Subcutaneous abdominal adipose tissue (tissue), 5 donors: ENCODE data around the gene MYT1.

ENCODE experiments used
- H3K27ac ChIP-seq: one replicate; pipeline ENCODE4 v1.7.0; 2013; ENCODE audit warnings: low read depth, mild to moderate bottlenecking, inconsistent platforms, low read length, moderate library complexity
- H3K27me3 ChIP-seq, 5 donors: one replicate each; pipeline ENCODE4 v1.7.0; 2013; ENCODE audit warnings: low read length in 5 of 5, inconsistent platforms in 1 of 5; ENCODE audit not compliant: control insufficient read depth in 5 of 5, insufficient read depth in 4 of 5
- H3K36me3 ChIP-seq, 5 donors: one replicate each; pipeline ENCODE4 v1.7.0; 2013; ENCODE audit warnings: low read length in 5 of 5; ENCODE audit not compliant: control insufficient read depth in 5 of 5, insufficient read depth in 5 of 5
- H3K4me1 ChIP-seq, 5 donors: one replicate each; pipeline ENCODE4 v1.7.0; 2013; ENCODE audit warnings: low read length in 5 of 5, mild to moderate bottlenecking in 3 of 5, moderate library complexity in 1 of 5; ENCODE audit not compliant: control insufficient read depth in 5 of 5, insufficient read depth in 5 of 5
- H3K4me3 ChIP-seq, 5 donors: one replicate each; pipeline ENCODE4 v1.7.0; 2013; ENCODE audit warnings: low read length in 5 of 5, low read depth in 1 of 5
- H3K9ac ChIP-seq, 5 donors: one replicate each; pipeline ENCODE4 v1.7.0; 2013; ENCODE audit warnings: low read length in 5 of 5, mild to moderate bottlenecking in 4 of 5, moderate library complexity in 3 of 5
- H3K9me3 ChIP-seq, 5 donors: one replicate each; pipeline ENCODE4 v1.7.0; 2013; ENCODE audit warnings: low read length in 5 of 5; ENCODE audit not compliant: control insufficient read depth in 5 of 5
- donor health status: healthy.
- donor health status: healthy.
- donor health status: healthy.
- donor health status: healthy.
- donor health status: healthy.

Gene MYT1

GRCh38 chr20:64154590-64155257 lies 9.5 kb upstream of the MYT1 start:
- no peaks in the 10 kb centered on the region for H3K4me1 ChIP-seq
- no peak overlapping the region for H3K9ac ChIP-seq
- peaks cover 0 to 1% (median 0%) of the 10 kb centered on the region in 5 donors for H3K9me3 ChIP-seq
- H3K4me3 ChIP-seq: no peak overlapping the region
- no peak overlapping the region for H3K27ac ChIP-seq
- peaks cover 13 to 53% (median 37%) of the 10 kb centered on the region in 5 donors for H3K27me3 ChIP-seq
- H3K36me3 ChIP-seq: no peaks in the 10 kb centered on the region

GRCh38 chr20:64155258-64156135 lies 8.8 kb upstream of the MYT1 start:
- no peak overlapping the region for H3K27ac ChIP-seq
- peaks cover 15 to 61% (median 44%) of the 10 kb centered on the region in 5 donors for H3K27me3 ChIP-seq
- no peaks in the 10 kb centered on the region for H3K36me3 ChIP-seq
- no peaks in the 10 kb centered on the region for H3K4me1 ChIP-seq
- no peak overlapping the region for H3K9ac ChIP-seq
- peaks cover 0 to 2% (median 0%) of the 10 kb centered on the region in 5 donors for H3K9me3 ChIP-seq
- no peak overlapping the region for H3K4me3 ChIP-seq

- Histone ChIP-seq H3K36me3 (no peaks in the 10 kb centered on the region), H3K27ac (no peak overlapping the region), H3K27me3 (peaks cover 22 to 68% (median 51%) of the 10 kb centered on the region in 5 donors), H3K4me1 (no peaks in the 10 kb centered on the region), H3K4me3 (no peak overlapping the region), H3K9me3 (peaks cover 0 to 2% (median 0%) of the 10 kb centered on the region in 5 donors), H3K9ac (no peak overlapping the region)
These were observed 7.9 kb upstream of the MYT1 start for GRCh38 chr20:64156136-64156885.

GRCh38 chr20:64156886-64157875 lies 7.1 kb upstream of the MYT1 start:
- Histone ChIP-seq H3K4me3 (no peak overlapping the region), H3K27me3 (peaks cover 22 to 70% (median 55%) of the 10 kb centered on the region in 5 donors)

GRCh38 chr20:64157878-64158277 lies 6.4 kb upstream of the MYT1 start:
- Histone ChIP-seq H3K36me3 (no peaks in the 10 kb centered on the region), H3K9ac (no peak overlapping the region), H3K4me1 (no peaks in the 10 kb centered on the region), H3K27ac (no peak overlapping the region), H3K27me3 (peaks cover 22 to 73% (median 61%) of the 10 kb centered on the region in 5 donors), H3K9me3 (peaks cover 0 to 2% (median 0%) of the 10 kb centered on the region in 5 donors), H3K4me3 (no peak overlapping the region)

More at GRCh38 chr20:64156886-64157875, 7.1 kb upstream of the MYT1 start:
- H3K4me1 ChIP-seq: no peaks in the 10 kb centered on the region
- no peak overlapping the region for H3K27ac ChIP-seq
- no peaks in the 10 kb centered on the region for H3K36me3 ChIP-seq
- no peak overlapping the region for H3K9ac ChIP-seq
- peaks cover 0 to 2% (median 0%) of the 10 kb centered on the region in 5 donors for H3K9me3 ChIP-seq

- no peak overlapping the region for H3K27ac ChIP-seq
- no peaks in the 10 kb centered on the region for H3K36me3 ChIP-seq
- H3K4me3 ChIP-seq: no peak overlapping the region
- H3K9me3 ChIP-seq: peaks cover 0 to 2% (median 0%) of the 10 kb centered on the region in 5 donors
- H3K4me1 ChIP-seq: no peaks in the 10 kb centered on the region
- H3K9ac ChIP-seq: no peak overlapping the region
- peaks cover 22 to 77% (median 60%) of the 10 kb centered on the region in 5 donors for H3K27me3 ChIP-seq
These were observed 5.6 kb upstream of the MYT1 start for GRCh38 chr20:64158346-64159285.

GRCh38 chr20:64159286-64159680 lies 5.0 kb upstream of the MYT1 start:
- no peaks in the 10 kb centered on the region for H3K4me1 ChIP-seq
- no peaks in the 10 kb centered on the region for H3K36me3 ChIP-seq
- H3K9me3 ChIP-seq: peaks cover 0 to 2% (median 0%) of the 10 kb centered on the region in 5 donors
- peaks cover 23 to 73% (median 60%) of the 10 kb centered on the region in 5 donors for H3K27me3 ChIP-seq
- H3K9ac ChIP-seq: no peak overlapping the region
- no peak overlapping the region for H3K4me3 ChIP-seq
- no peak overlapping the region for H3K27ac ChIP-seq

- H3K4me3 ChIP-seq: no peak overlapping the region
- no peak overlapping the region for H3K9ac ChIP-seq
- H3K36me3 ChIP-seq: no peaks in the 10 kb centered on the region
- peaks cover 0 to 2% (median 0%) of the 10 kb centered on the region in 5 donors for H3K9me3 ChIP-seq
- H3K27me3 ChIP-seq: peaks cover 20 to 70% (median 59%) of the 10 kb centered on the region in 5 donors
- no peak overlapping the region for H3K27ac ChIP-seq
- no peaks in the 10 kb centered on the region for H3K4me1 ChIP-seq
These were observed 4.5 kb upstream of the MYT1 start for GRCh38 chr20:64159711-64160110.
